ENCODE measurements around the gene KAZN.

- TF ChIP-seq POLR2A (IDR thresholded peaks at IDR 0.05) (no peak), CTCF (IDR thresholded peaks at IDR 0.05) (no peak), POLR2AphosphoS5 (IDR thresholded peaks at IDR 0.05) (no peak)
Measured at GRCh38 chr1:14921057-14921456, 322.6 kb downstream of the KAZN start.
